Neural cell (in vitro differentiated cells): ENCODE measurements around the gene DNAJC13.

ENCODE experiments used
- EP300 ChIP-seq: fragments of 450-650 bp; conservative IDR thresholded peaks from 2 replicates; pipeline ENCODE4 v1.6.1; 2014; ENCODE audit warnings: antibody characterized with exemption, mild to moderate bottlenecking, moderate library complexity; ENCODE audit not compliant: poor library complexity, severe bottlenecking
- POLR2AphosphoS5 ChIP-seq: IDR thresholded peaks from 2 replicates; pipeline ENCODE4 v1.6.1; 2012
- TF ChIP-seq, protein P1 (sequence below): fragments of 450-650 bp; IDR thresholded peaks from 2 replicates; pipeline ENCODE4 v1.5.1; 2014; ENCODE audit warnings: antibody characterized with exemption, mild to moderate bottlenecking, moderate library complexity; ENCODE audit not compliant: poor library complexity, severe bottlenecking
- TF ChIP-seq, protein P2 (sequence below): IDR thresholded peaks from 2 replicates; pipeline ENCODE4 v1.6.1; 2012; ENCODE audit warnings: borderline replicate concordance

DNA sequence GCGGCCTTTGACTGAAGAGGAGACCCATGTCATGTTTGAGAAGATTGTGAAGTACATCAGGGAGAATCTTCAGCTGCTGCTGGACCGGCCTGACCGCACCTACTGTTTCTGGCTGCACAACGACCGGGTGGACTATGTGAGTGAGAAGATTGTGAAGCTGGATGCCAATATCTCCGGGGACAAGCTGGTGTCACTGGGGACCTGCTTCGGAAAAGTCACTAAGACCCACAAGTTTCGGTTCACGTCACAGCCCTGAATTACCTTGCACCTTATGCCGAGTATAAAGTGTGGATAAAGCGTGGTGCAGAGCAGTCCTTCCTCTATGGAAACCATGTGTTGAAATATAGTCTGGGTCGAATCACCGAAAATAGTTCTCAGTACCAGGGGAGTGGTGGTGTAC lies 16.0 kb upstream of the DNAJC13 start:
- TF ChIP-seq POLR2AphosphoS5 (no peak), EP300 (no peak)
- TF ChIP-seq, protein P1, sequence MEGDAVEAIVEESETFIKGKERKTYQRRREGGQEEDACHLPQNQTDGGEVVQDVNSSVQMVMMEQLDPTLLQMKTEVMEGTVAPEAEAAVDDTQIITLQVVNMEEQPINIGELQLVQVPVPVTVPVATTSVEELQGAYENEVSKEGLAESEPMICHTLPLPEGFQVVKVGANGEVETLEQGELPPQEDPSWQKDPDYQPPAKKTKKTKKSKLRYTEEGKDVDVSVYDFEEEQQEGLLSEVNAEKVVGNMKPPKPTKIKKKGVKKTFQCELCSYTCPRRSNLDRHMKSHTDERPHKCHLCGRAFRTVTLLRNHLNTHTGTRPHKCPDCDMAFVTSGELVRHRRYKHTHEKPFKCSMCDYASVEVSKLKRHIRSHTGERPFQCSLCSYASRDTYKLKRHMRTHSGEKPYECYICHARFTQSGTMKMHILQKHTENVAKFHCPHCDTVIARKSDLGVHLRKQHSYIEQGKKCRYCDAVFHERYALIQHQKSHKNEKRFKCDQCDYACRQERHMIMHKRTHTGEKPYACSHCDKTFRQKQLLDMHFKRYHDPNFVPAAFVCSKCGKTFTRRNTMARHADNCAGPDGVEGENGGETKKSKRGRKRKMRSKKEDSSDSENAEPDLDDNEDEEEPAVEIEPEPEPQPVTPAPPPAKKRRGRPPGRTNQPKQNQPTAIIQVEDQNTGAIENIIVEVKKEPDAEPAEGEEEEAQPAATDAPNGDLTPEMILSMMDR: no peak
- TF ChIP-seq, protein P2, sequence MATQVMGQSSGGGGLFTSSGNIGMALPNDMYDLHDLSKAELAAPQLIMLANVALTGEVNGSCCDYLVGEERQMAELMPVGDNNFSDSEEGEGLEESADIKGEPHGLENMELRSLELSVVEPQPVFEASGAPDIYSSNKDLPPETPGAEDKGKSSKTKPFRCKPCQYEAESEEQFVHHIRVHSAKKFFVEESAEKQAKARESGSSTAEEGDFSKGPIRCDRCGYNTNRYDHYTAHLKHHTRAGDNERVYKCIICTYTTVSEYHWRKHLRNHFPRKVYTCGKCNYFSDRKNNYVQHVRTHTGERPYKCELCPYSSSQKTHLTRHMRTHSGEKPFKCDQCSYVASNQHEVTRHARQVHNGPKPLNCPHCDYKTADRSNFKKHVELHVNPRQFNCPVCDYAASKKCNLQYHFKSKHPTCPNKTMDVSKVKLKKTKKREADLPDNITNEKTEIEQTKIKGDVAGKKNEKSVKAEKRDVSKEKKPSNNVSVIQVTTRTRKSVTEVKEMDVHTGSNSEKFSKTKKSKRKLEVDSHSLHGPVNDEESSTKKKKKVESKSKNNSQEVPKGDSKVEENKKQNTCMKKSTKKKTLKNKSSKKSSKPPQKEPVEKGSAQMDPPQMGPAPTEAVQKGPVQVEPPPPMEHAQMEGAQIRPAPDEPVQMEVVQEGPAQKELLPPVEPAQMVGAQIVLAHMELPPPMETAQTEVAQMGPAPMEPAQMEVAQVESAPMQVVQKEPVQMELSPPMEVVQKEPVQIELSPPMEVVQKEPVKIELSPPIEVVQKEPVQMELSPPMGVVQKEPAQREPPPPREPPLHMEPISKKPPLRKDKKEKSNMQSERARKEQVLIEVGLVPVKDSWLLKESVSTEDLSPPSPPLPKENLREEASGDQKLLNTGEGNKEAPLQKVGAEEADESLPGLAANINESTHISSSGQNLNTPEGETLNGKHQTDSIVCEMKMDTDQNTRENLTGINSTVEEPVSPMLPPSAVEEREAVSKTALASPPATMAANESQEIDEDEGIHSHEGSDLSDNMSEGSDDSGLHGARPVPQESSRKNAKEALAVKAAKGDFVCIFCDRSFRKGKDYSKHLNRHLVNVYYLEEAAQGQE: no peak
